ENCODE measurements around the gene ZBTB11.
"Not testable (repeated sequence)": the region's sequence is repeated elsewhere in the genome, so short reads cannot be mapped to it uniquely, and the experiment has no call there.

ZBTB11 gene

GRCh38 chr3:101709126-101709525 is 32.2 kb upstream of the ZBTB11 start:
- no peaks in the 10 kb centered on the region for H3K9me3 ChIP-seq (ENCODE audit: control insufficient read depth in 1 of 2, low read length in 2 of 2)
- no peaks in the 10 kb centered on the region for H3K4me1 ChIP-seq (ENCODE audit: control insufficient read depth in 1 of 2, insufficient read depth in 2 of 2, low read length in 2 of 2)
- no peak overlapping the region for H3K9ac ChIP-seq (ENCODE audit: low read depth in 1 of 2, low read length in 2 of 2)
- H3K27me3 ChIP-seq (ENCODE audit: control insufficient read depth in 1 of 2, insufficient read depth in 2 of 2, low read length in 2 of 2), result no peaks in the 10 kb centered on the region
- no peak overlapping the region for H3K27ac ChIP-seq (ENCODE audit: low read depth, low read length)
- no peaks in the 10 kb centered on the region for H3K36me3 ChIP-seq (ENCODE audit: control insufficient read depth in 1 of 2, insufficient read depth in 2 of 2, low read length in 2 of 2)
- H3K4me3 ChIP-seq (ENCODE audit: low read depth in 1 of 2, low read length in 2 of 2), result no peak overlapping the region

DNA sequence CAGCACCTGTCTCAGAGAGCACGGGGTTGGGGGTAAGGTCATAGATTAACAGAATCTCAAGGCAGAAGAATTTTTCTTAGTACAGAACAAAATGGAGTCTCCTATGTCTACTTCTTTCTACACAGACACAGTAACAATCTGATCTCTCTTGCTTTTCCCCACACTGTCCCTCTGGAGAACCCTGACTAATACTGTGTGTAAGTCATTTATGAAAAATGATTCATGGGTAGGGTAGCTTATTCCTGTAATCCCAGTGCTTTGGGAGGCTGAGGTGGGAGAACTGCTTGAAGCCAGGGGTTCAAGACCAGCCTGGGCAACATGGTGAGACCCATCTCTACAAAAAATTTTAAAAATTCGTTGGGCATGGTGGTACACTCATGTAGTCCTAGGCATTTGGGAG is 27.7 kb upstream of the ZBTB11 start:
- not testable (repeated sequence) for H3K4me3 ChIP-seq (ENCODE audit: low read depth in 1 of 2, low read length in 2 of 2); H3K9me3 ChIP-seq (ENCODE audit: control insufficient read depth in 1 of 2, low read length in 2 of 2); H3K36me3 ChIP-seq (ENCODE audit: control insufficient read depth in 1 of 2, insufficient read depth in 2 of 2, low read length in 2 of 2); H3K9ac ChIP-seq (ENCODE audit: low read depth in 1 of 2, low read length in 2 of 2); H3K27ac ChIP-seq (ENCODE audit: low read depth, low read length); H3K27me3 ChIP-seq (ENCODE audit: control insufficient read depth in 1 of 2, insufficient read depth in 2 of 2, low read length in 2 of 2); H3K4me1 ChIP-seq (ENCODE audit: control insufficient read depth in 1 of 2, insufficient read depth in 2 of 2, low read length in 2 of 2)

DNA sequence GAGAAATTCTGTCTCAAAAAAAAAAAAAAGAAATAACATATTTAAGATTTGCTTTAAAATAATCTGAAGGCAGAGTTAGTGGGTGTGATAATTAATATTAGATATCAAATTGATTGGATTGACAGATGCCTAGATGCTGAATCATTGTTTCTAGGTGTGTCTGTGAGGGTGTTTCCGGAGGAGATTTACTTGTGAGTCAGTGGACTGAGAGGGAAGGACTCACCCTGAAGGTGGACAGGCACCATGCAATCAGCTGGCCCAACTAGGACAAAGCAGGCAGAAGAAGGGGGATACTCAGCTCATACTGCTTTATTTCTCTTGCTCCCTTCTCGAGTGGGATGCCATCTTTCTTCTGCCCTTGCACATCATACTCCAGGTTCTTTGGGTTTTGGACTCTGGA is 26.2 kb upstream of the ZBTB11 start:
- Histone ChIP-seq H3K9ac (ENCODE audit: low read depth in 1 of 2, low read length in 2 of 2) (no peak overlapping the region), H3K27ac (ENCODE audit: low read depth, low read length) (no peak overlapping the region), H3K4me3 (ENCODE audit: low read depth in 1 of 2, low read length in 2 of 2) (no peak overlapping the region), H3K27me3 (ENCODE audit: control insufficient read depth in 1 of 2, insufficient read depth in 2 of 2, low read length in 2 of 2) (no peaks in the 10 kb centered on the region), H3K36me3 (ENCODE audit: control insufficient read depth in 1 of 2, insufficient read depth in 2 of 2, low read length in 2 of 2) (no peaks in the 10 kb centered on the region), H3K9me3 (ENCODE audit: control insufficient read depth in 1 of 2, low read length in 2 of 2) (no peaks in the 10 kb centered on the region), H3K4me1 (ENCODE audit: control insufficient read depth in 1 of 2, insufficient read depth in 2 of 2, low read length in 2 of 2) (no peaks in the 10 kb centered on the region)

GRCh38 chr3:101702726-101703125 is 25.8 kb upstream of the ZBTB11 start:
- Histone ChIP-seq H3K27ac (ENCODE audit: low read depth, low read length) (no peak overlapping the region), H3K4me3 (ENCODE audit: low read depth in 1 of 2, low read length in 2 of 2) (no peak overlapping the region), H3K36me3 (ENCODE audit: control insufficient read depth in 1 of 2, insufficient read depth in 2 of 2, low read length in 2 of 2) (no peaks in the 10 kb centered on the region), H3K9ac (ENCODE audit: low read depth in 1 of 2, low read length in 2 of 2) (no peak overlapping the region), H3K9me3 (ENCODE audit: control insufficient read depth in 1 of 2, low read length in 2 of 2) (no peaks in the 10 kb centered on the region), H3K27me3 (ENCODE audit: control insufficient read depth in 1 of 2, insufficient read depth in 2 of 2, low read length in 2 of 2) (no peaks in the 10 kb centered on the region), H3K4me1 (ENCODE audit: control insufficient read depth in 1 of 2, insufficient read depth in 2 of 2, low read length in 2 of 2) (no peaks in the 10 kb centered on the region)

GRCh38 chr3:101701696-101702634 is 25.0 kb upstream of the ZBTB11 start:
- Histone ChIP-seq H3K9me3 (ENCODE audit: control insufficient read depth in 1 of 2, low read length in 2 of 2) (no peaks in the 10 kb centered on the region), H3K9ac (ENCODE audit: low read depth in 1 of 2, low read length in 2 of 2) (no peak overlapping the region), H3K4me1 (ENCODE audit: control insufficient read depth in 1 of 2, insufficient read depth in 2 of 2, low read length in 2 of 2) (no peaks in the 10 kb centered on the region), H3K36me3 (ENCODE audit: control insufficient read depth in 1 of 2, insufficient read depth in 2 of 2, low read length in 2 of 2) (no peaks in the 10 kb centered on the region), H3K27ac (ENCODE audit: low read depth, low read length) (no peak overlapping the region), H3K4me3 (ENCODE audit: low read depth in 1 of 2, low read length in 2 of 2) (no peak overlapping the region), H3K27me3 (ENCODE audit: control insufficient read depth in 1 of 2, insufficient read depth in 2 of 2, low read length in 2 of 2) (no peaks in the 10 kb centered on the region)

GRCh38 chr3:101695779-101696372 is 18.9 kb upstream of the ZBTB11 start:
- Histone ChIP-seq H3K36me3 (ENCODE audit: control insufficient read depth in 1 of 2, insufficient read depth in 2 of 2, low read length in 2 of 2) (no peaks in the 10 kb centered on the region), H3K4me1 (ENCODE audit: control insufficient read depth in 1 of 2, insufficient read depth in 2 of 2, low read length in 2 of 2) (no peaks in the 10 kb centered on the region), H3K9me3 (ENCODE audit: control insufficient read depth in 1 of 2, low read length in 2 of 2) (no peaks in the 10 kb centered on the region), H3K27me3 (ENCODE audit: control insufficient read depth in 1 of 2, insufficient read depth in 2 of 2, low read length in 2 of 2) (no peaks in the 10 kb centered on the region), H3K9ac (ENCODE audit: low read depth in 1 of 2, low read length in 2 of 2) (no peak overlapping the region), H3K27ac (ENCODE audit: low read depth, low read length) (no peak overlapping the region), H3K4me3 (ENCODE audit: low read depth in 1 of 2, low read length in 2 of 2) (no peak overlapping the region)

GRCh38 chr3:101694836-101695235 is 17.9 kb upstream of the ZBTB11 start:
- not testable (repeated sequence) for H3K4me1 ChIP-seq (ENCODE audit: control insufficient read depth in 1 of 2, insufficient read depth in 2 of 2, low read length in 2 of 2); H3K9ac ChIP-seq (ENCODE audit: low read depth in 1 of 2, low read length in 2 of 2); H3K27me3 ChIP-seq (ENCODE audit: control insufficient read depth in 1 of 2, insufficient read depth in 2 of 2, low read length in 2 of 2); H3K36me3 ChIP-seq (ENCODE audit: control insufficient read depth in 1 of 2, insufficient read depth in 2 of 2, low read length in 2 of 2); H3K9me3 ChIP-seq (ENCODE audit: control insufficient read depth in 1 of 2, low read length in 2 of 2); H3K4me3 ChIP-seq (ENCODE audit: low read depth in 1 of 2, low read length in 2 of 2); H3K27ac ChIP-seq (ENCODE audit: low read depth, low read length)

DNA sequence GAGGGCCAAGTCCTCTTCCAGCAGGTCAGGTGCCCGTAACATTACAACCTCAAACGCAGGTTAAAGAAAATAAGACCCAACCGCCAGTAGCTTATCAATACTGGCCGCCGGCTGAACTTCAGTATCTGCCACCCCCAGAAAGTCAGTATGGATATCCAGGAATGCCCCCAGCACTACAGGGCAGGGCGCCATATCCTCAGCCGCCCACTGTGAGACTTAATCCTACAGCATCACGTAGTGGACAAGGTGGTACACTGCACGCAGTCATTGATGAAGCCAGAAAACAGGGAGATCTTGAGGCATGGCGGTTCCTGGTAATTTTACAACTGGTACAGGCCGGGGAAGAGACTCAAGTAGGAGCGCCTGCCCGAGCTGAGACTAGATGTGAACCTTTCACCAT is 16.6 kb upstream of the ZBTB11 start:
- H3K9me3 ChIP-seq (ENCODE audit: control insufficient read depth in 1 of 2, low read length in 2 of 2); H3K27ac ChIP-seq (ENCODE audit: low read depth, low read length); H3K9ac ChIP-seq (ENCODE audit: low read depth in 1 of 2, low read length in 2 of 2); H3K4me3 ChIP-seq (ENCODE audit: low read depth in 1 of 2, low read length in 2 of 2); H3K4me1 ChIP-seq (ENCODE audit: control insufficient read depth in 1 of 2, insufficient read depth in 2 of 2, low read length in 2 of 2); H3K36me3 ChIP-seq (ENCODE audit: control insufficient read depth in 1 of 2, insufficient read depth in 2 of 2, low read length in 2 of 2); H3K27me3 ChIP-seq (ENCODE audit: control insufficient read depth in 1 of 2, insufficient read depth in 2 of 2, low read length in 2 of 2): not testable (repeated sequence)

- not testable (repeated sequence) for H3K4me3 ChIP-seq (ENCODE audit: low read depth in 1 of 2, low read length in 2 of 2); H3K9ac ChIP-seq (ENCODE audit: low read depth in 1 of 2, low read length in 2 of 2); H3K36me3 ChIP-seq (ENCODE audit: control insufficient read depth in 1 of 2, insufficient read depth in 2 of 2, low read length in 2 of 2); H3K9me3 ChIP-seq (ENCODE audit: control insufficient read depth in 1 of 2, low read length in 2 of 2); H3K27ac ChIP-seq (ENCODE audit: low read depth, low read length); H3K27me3 ChIP-seq (ENCODE audit: control insufficient read depth in 1 of 2, insufficient read depth in 2 of 2, low read length in 2 of 2); H3K4me1 ChIP-seq (ENCODE audit: control insufficient read depth in 1 of 2, insufficient read depth in 2 of 2, low read length in 2 of 2)
These were observed 15.0 kb upstream of the ZBTB11 start for GRCh38 chr3:101691685-101692671.

DNA sequence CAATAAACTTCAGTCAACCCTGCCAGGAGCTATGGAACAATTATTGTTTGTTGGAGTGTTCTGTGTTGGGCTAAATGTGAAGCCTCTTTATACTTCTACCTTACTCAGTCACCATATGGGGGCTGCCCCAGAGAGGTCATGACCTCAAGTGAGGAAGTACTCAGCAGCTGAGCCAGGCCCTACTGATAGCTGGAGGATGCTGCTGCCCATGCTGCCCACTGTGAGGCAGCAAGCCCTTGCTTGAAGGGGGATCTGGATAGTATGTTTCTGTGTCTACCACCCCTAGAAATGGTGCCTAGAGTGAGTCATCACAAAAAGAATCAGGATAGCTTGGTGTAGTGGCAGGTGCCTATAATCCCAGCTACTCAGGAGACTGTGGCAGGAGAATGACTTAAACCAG is 14.0 kb upstream of the ZBTB11 start:
- no peaks in the 10 kb centered on the region for H3K36me3 ChIP-seq (ENCODE audit: control insufficient read depth in 1 of 2, insufficient read depth in 2 of 2, low read length in 2 of 2)
- no peaks in the 10 kb centered on the region for H3K9me3 ChIP-seq (ENCODE audit: control insufficient read depth in 1 of 2, low read length in 2 of 2)
- peaks cover 3 to 6% of the 10 kb centered on the region in 2 donors for H3K4me1 ChIP-seq (ENCODE audit: control insufficient read depth in 1 of 2, insufficient read depth in 2 of 2, low read length in 2 of 2)
- H3K4me3 ChIP-seq (ENCODE audit: low read depth in 1 of 2, low read length in 2 of 2), result no peak overlapping the region
- no peak overlapping the region for H3K9ac ChIP-seq (ENCODE audit: low read depth in 1 of 2, low read length in 2 of 2)
- H3K27ac ChIP-seq (ENCODE audit: low read depth, low read length), result no peak overlapping the region
- no peaks in the 10 kb centered on the region for H3K27me3 ChIP-seq (ENCODE audit: control insufficient read depth in 1 of 2, insufficient read depth in 2 of 2, low read length in 2 of 2)
